ENCODE results near the gene CTRL. TPM values are rescaled to one million over a fixed set of nuclear protein-coding genes. Genes with fewer than 3 reads are reported as not detected.
A peak's percentile ranks its signal among the peaks of the same experiment; 100 is the strongest.

CTRL gene
- total RNA-seq, 1 experiment from 2014 or later = 2.0 TPM

DNA sequence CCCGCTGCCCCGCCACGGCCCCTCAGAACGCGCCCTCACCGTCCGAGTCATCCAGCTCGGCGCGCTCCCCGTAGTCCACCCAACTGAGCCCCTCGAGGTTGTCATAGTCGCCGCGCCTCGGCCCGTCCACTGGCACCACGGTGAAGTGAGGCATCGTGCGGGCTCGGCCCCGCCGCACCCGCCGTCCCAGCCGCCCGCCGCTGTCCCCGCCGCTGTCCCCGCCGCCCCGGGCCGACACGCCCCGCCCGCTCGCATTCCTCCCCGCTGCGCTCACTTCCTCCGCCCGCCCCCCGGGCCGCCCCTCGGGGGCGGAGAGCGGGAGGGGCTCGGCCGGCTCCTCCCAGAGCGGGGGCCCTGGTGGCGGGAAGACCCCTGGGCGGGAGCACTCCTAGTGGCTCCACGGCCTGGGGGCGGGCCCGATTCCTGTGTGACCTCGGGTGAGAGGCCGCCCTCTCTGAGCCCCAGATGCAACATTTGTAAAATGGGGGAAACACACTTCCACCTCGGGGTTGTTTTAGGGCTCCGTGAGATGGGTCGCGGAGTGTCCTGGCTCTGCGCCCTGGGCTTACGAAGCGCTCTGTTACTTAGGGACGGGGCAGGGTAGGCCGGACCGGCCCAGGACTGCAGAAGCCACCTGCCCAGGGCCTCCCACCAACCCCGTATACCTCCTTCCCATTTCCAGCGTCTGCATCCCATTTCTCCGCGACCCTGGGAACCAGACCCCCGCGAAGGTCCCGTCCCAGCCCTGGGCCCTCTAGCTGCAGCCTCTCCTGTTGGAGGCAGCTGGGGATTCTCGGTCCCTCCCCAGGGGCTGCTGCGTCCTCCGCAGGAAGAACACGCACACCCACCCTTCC is 37.0 kb upstream of the CTRL start, which contains the start of gene SLC12A4:
Gene SLC12A4, minus strand, starts transcription at position 238 of the 854 bp plus-strand sequence. Its CDS starts 84 bp downstream, at position 154.
- no TSS peak for BruUV-seq (replicated peaks)
- TF ChIP-seq POLR2AphosphoS5 (IDR thresholded peaks at IDR 0.05; ENCODE audit: low read depth, low read length) (0 out of 2 replicates have a peak, but pooled peaks have one; percentile 21), REST (IDR thresholded peaks at IDR 0.05; ENCODE audit: insufficient read depth in 1 of 2, low read depth in 2 of 2, low read length in 1 of 2) (no peak), SIN3A (IDR thresholded peaks at IDR 0.05; ENCODE audit: borderline replicate concordance, insufficient read depth, low read depth, low read length) (peak; percentile 64; the same call in 1 of the 2 replicates)
- TF ChIP-seq, protein P1, sequence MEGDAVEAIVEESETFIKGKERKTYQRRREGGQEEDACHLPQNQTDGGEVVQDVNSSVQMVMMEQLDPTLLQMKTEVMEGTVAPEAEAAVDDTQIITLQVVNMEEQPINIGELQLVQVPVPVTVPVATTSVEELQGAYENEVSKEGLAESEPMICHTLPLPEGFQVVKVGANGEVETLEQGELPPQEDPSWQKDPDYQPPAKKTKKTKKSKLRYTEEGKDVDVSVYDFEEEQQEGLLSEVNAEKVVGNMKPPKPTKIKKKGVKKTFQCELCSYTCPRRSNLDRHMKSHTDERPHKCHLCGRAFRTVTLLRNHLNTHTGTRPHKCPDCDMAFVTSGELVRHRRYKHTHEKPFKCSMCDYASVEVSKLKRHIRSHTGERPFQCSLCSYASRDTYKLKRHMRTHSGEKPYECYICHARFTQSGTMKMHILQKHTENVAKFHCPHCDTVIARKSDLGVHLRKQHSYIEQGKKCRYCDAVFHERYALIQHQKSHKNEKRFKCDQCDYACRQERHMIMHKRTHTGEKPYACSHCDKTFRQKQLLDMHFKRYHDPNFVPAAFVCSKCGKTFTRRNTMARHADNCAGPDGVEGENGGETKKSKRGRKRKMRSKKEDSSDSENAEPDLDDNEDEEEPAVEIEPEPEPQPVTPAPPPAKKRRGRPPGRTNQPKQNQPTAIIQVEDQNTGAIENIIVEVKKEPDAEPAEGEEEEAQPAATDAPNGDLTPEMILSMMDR (IDR thresholded peaks at IDR 0.05) = no peak
- intact Hi-C loops (cut with micrococcal nuclease; ENCODE audit: unreplicated experiment) (no loop called here), in situ Hi-C loops (cut with HindIII; ENCODE audit: low pct_unique_long_range_greater_than_20kb, low sequenced_read_pairs) (no loop called here)
- Histone ChIP-seq H3K9me3 (ENCODE audit: control insufficient read depth, insufficient read depth, low read depth, low read length) (no peaks in the 10 kb centered on the region), H3K4me3 (ENCODE audit: low read depth in 2 of 2, low read length in 2 of 2) (peak within 1 kb of the TSS; percentile 69 to 85), H3K27me3 (ENCODE audit: control insufficient read depth, insufficient read depth, low read length) (no peaks in the 10 kb centered on the region), H3K4me1 (ENCODE audit: control insufficient read depth, insufficient read depth, low read length) (peaks cover 15% of the 10 kb centered on the region), H3K27ac (ENCODE audit: low read length) (peak within 1 kb of the TSS; percentile 88), H3K36me3 (ENCODE audit: control insufficient read depth, insufficient read depth, low read length) (no peaks in the 10 kb centered on the region)
- DNase-seq (ENCODE audit: low read depth, low spot score) (no peak), ATAC-seq (peak; percentile 91)
- CTCF ChIA-PET = interaction anchor here (0.7 kb wide), 1 partner anchor 25 kb away, joined by 12 read pairs; no protein-coding TSS in a partner anchor
- POLR2A ChIA-PET = interaction anchor here (0.5 kb wide), 1 partner anchor 236 kb away, joined by 4 read pairs; no protein-coding TSS in a partner anchor

DNA sequence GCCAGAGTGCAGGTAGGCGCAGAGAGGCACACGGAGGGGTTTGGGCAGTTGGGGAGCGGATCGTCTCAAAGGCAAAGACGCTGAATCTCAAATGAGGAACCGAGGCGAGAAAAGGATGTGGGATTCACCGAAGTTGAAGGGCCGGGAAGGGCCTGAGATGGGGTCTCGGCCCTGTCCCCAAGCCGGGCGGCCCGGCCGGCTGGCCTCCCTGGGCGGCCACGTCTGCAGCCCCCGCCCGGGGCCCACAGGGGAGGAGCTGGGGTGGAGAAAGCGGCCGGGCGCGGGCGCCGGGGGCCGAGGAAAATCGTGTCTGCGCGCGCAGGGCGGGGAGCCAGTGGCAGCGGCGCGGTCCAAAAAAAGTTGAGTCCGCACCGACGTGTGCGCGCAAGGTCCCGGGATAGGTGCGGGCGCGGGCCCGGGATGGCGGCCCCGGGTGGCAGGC is 36.3 kb upstream of the CTRL start:
- Histone ChIP-seq H3K27me3 (ENCODE audit: control insufficient read depth, insufficient read depth, low read length) (no peaks in the 10 kb centered on the region), H3K36me3 (ENCODE audit: control insufficient read depth, insufficient read depth, low read length) (no peaks in the 10 kb centered on the region), H3K9me3 (ENCODE audit: control insufficient read depth, insufficient read depth, low read depth, low read length) (no peaks in the 10 kb centered on the region), H3K4me3 (ENCODE audit: low read depth in 2 of 2, low read length in 2 of 2) (peak overlapping the region; percentile 69 to 85), H3K27ac (ENCODE audit: low read length) (peak overlapping the region; percentile 88), H3K4me1 (ENCODE audit: control insufficient read depth, insufficient read depth, low read length) (peaks cover 15% of the 10 kb centered on the region)
- ATAC-seq (peak; percentile 53), DNase-seq (ENCODE audit: low read depth, low spot score) (no peak)
- intact Hi-C loops (cut with micrococcal nuclease; ENCODE audit: unreplicated experiment) (no loop called here), in situ Hi-C loops (cut with HindIII; ENCODE audit: low pct_unique_long_range_greater_than_20kb, low sequenced_read_pairs) (no loop called here)
- ChIA-PET CTCF (no interaction called here), POLR2A (interaction anchor here (0.5 kb wide), 2 partner anchors 26 to 236 kb away, joined by 3 to 4 read pairs; no protein-coding TSS in a partner anchor)
- BruUV-seq (replicated peaks) = no TSS peak
- no peak for TF ChIP-seq POLR2AphosphoS5 (IDR thresholded peaks at IDR 0.05; ENCODE audit: low read depth, low read length)
- no peak for TF ChIP-seq TCF7L2 (IDR thresholded peaks at IDR 0.05; ENCODE audit: low read depth, low read length)
- no peak for TF ChIP-seq SIN3A (IDR thresholded peaks at IDR 0.05; ENCODE audit: borderline replicate concordance, insufficient read depth, low read depth, low read length)
- TF ChIP-seq REST (IDR thresholded peaks at IDR 0.05; ENCODE audit: insufficient read depth in 1 of 2, low read depth in 2 of 2, low read length in 1 of 2) = no peak
- TF ChIP-seq, protein P1 (IDR thresholded peaks at IDR 0.05) = no peak
